Hepatocyte (in vitro differentiated cells): ENCODE data around the gene S100A16. TPM values are rescaled to one million over a fixed set of nuclear protein-coding genes. Genes with fewer than 3 reads are reported as not detected.
A peak's percentile ranks its signal among the peaks of the same experiment; 100 is the strongest.

ENCODE experiments used
- DNase-seq: peaks from one replicate; pipeline ENCODE4 v3.0.0-alpha.2; 2016; ENCODE audit warnings: low spot score
- H2AFZ ChIP-seq: fragments of 200-600 bp; sonication (generic); 2 replicates; pipeline ENCODE4 v1.6.0; 2016; ENCODE audit warnings: antibody characterized with exemption, mild to moderate bottlenecking
- H3K27ac ChIP-seq: fragments of 200-600 bp; sonication (generic); 2 replicates; pipeline ENCODE4 v1.5.1; 2016; ENCODE audit warnings: mild to moderate bottlenecking
- H3K27me3 ChIP-seq: fragments of 200-600 bp; sonication (generic); 2 replicates; pipeline ENCODE4 v1.6.1; 2016
- H3K36me3 ChIP-seq: fragments of 200-600 bp; sonication (generic); replicated peaks from 2 replicates; pipeline ENCODE4 v1.5.1; 2016; ENCODE audit warnings: low read depth; ENCODE audit not compliant: insufficient read depth
- H3K4me1 ChIP-seq: fragments of 200-600 bp; sonication (generic); 2 replicates; pipeline ENCODE4 v1.5.1; 2016; ENCODE audit warnings: mild to moderate bottlenecking, moderate library complexity; ENCODE audit not compliant: insufficient read depth
- H3K4me2 ChIP-seq: fragments of 200-600 bp; sonication (generic); 2 replicates; pipeline ENCODE4 v1.6.0; 2016
- H3K4me3 ChIP-seq: fragments of 200-600 bp; sonication (generic); 2 replicates; pipeline ENCODE4 v1.5.1; 2016; ENCODE audit warnings: mild to moderate bottlenecking
- H3K79me2 ChIP-seq: fragments of 200-600 bp; sonication (generic); 2 replicates; pipeline ENCODE4 v1.6.0; 2017; ENCODE audit warnings: mild to moderate bottlenecking
- H3K9me2 ChIP-seq: fragments of 200-600 bp; sonication (generic); replicated peaks from 2 replicates; pipeline ENCODE4 v1.6.0; 2017; ENCODE audit warnings: mild to moderate bottlenecking; ENCODE audit not compliant: insufficient read depth
- H3K9me3 ChIP-seq: fragments of 200-600 bp; sonication (generic); 2 replicates; pipeline ENCODE4 v1.5.1; 2016; ENCODE audit warnings: low read depth, mild to moderate bottlenecking
- H4K20me1 ChIP-seq: fragments of 200-600 bp; sonication (generic); 2 replicates; pipeline ENCODE4 v1.6.0; 2016; ENCODE audit warnings: mild to moderate bottlenecking; ENCODE audit not compliant: insufficient read depth, poor library complexity, severe bottlenecking
- EZH2 ChIP-seq: fragments of 200-600 bp; sonication (generic); IDR thresholded peaks from 2 replicates; pipeline ENCODE4 v1.6.1; 2016; ENCODE audit warnings: antibody characterized with exemption, mild to moderate bottlenecking, borderline replicate concordance
- EZH2phosphoT487 ChIP-seq: fragments of 200-600 bp; sonication (generic); IDR thresholded peaks from one replicate; pipeline ENCODE4 v1.6.1; 2018; ENCODE audit warnings: antibody characterized with exemption, mild to moderate bottlenecking, low read depth, moderate library complexity; ENCODE audit not compliant: unreplicated experiment, severe bottlenecking
- WGBS: methylation state at CpG from one replicate; pipeline ENCODE4 v1.1.6; 2016; ENCODE audit warnings: low lambda C conversion rate; ENCODE audit errors: missing lambda C conversion rate; 5-methylcytosine and 5-hydroxymethylcytosine counted together
- polyA plus RNA-seq: library from polyadenylated mRNA; unstranded; fragments of >200 nt; fragmentation: Nextera tagmentation; extraction: Ambion mirVana; gene quantifications from 2 replicates; pipeline ENCODE4 v1.2.1, GENCODE V29; 2016
- total RNA-seq: library from RNA; depleted of rRNA; stranded (reverse); fragments of >200 nt; gene quantifications from 2 replicates; pipeline ENCODE4 v1.2.3, GENCODE V29; 2014
- TF ChIP-seq, protein P1 (sequence below): fragments of 200-600 bp; sonication (generic); IDR thresholded peaks from 2 replicates; pipeline ENCODE4 v1.5.1; 2016; ENCODE audit warnings: antibody characterized with exemption, mild to moderate bottlenecking; ENCODE audit not compliant: poor library complexity

Gene S100A16
- total and polyA plus RNA-seq, 2 experiments from 2014 or later, result 103 to 155 TPM

DNA sequence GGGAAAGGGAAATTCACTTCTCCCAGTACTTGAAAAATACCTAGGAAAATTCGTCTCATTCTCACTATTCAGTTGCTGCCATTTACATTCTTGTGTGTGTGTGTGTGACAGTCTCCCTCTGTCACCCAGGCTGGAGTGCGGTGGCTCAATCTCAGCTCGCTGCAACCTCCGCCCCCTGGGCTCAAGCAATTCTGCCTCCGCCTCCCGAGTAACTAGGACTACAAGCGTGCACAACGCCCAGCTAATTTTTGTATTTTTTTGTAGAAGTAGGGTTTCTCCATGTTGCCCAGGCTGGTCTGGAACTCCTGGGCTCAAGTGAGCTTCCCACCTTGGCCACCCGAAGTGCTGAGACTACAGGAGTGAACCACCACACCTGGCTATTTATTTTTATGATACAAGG, 46.7 kb upstream of the S100A16 start:
- H4K20me1 ChIP-seq, result no peaks in the 10 kb centered on the region
- H3K4me3 ChIP-seq, result peak overlapping the region; percentile 85
- H3K27me3 ChIP-seq, result no peaks in the 10 kb centered on the region
- no peaks in the 10 kb centered on the region for H3K36me3 ChIP-seq
- no peak for DNase-seq
- H3K79me2 ChIP-seq, result peaks cover 17% of the 10 kb centered on the region
- H3K4me1 ChIP-seq, result peaks cover 5% of the 10 kb centered on the region
- H2AFZ ChIP-seq, result no peak overlapping the region
- H3K4me2 ChIP-seq, result peak overlapping the region; percentile 91
- WGBS, result 77% methylated on average over 9 of the region's 9 CpGs
- H3K9me3 ChIP-seq, result no peaks in the 10 kb centered on the region
- peak overlapping the region; percentile 89 for H3K27ac ChIP-seq
- no peaks in the 10 kb centered on the region for H3K9me2 ChIP-seq
- TF ChIP-seq EZH2, result no peak
- TF ChIP-seq EZH2phosphoT487, result no peak
- TF ChIP-seq, protein P1, sequence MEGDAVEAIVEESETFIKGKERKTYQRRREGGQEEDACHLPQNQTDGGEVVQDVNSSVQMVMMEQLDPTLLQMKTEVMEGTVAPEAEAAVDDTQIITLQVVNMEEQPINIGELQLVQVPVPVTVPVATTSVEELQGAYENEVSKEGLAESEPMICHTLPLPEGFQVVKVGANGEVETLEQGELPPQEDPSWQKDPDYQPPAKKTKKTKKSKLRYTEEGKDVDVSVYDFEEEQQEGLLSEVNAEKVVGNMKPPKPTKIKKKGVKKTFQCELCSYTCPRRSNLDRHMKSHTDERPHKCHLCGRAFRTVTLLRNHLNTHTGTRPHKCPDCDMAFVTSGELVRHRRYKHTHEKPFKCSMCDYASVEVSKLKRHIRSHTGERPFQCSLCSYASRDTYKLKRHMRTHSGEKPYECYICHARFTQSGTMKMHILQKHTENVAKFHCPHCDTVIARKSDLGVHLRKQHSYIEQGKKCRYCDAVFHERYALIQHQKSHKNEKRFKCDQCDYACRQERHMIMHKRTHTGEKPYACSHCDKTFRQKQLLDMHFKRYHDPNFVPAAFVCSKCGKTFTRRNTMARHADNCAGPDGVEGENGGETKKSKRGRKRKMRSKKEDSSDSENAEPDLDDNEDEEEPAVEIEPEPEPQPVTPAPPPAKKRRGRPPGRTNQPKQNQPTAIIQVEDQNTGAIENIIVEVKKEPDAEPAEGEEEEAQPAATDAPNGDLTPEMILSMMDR, result no peak

DNA sequence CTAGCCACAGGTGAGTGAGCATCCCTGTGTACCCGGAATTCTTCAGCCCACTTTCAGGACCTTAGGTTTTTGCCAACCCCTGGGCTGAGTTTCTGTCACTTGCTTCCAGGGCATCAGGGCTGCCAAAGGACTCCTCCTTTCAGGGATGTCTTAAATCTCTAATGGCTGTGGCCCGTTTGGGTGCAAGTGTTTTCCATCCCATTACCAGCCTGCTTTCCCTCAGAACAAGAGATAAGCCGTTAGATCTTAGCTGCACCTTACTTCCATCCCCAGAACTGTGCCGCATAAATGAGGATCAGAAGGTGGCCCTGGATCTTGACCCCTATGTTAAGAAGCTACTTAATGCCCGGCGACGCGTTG, 46.2 kb upstream of the S100A16 start:
- no peaks in the 10 kb centered on the region for H3K36me3 ChIP-seq
- no peaks in the 10 kb centered on the region for H3K9me2 ChIP-seq
- DNase-seq, result no peak
- peak overlapping the region; percentile 85 for H3K4me3 ChIP-seq
- H3K4me1 ChIP-seq, result peaks cover 5% of the 10 kb centered on the region
- TF ChIP-seq, protein P1, result no peak
- no peak for TF ChIP-seq EZH2phosphoT487
- no peak for TF ChIP-seq EZH2
- H2AFZ ChIP-seq, result peak overlapping the region; percentile 82
- H3K4me2 ChIP-seq, result peak overlapping the region; percentile 91
- WGBS, result 47% methylated on average over 8 of the region's 8 CpGs
- H3K27me3 ChIP-seq, result no peaks in the 10 kb centered on the region
- H3K27ac ChIP-seq, result peak overlapping the region; percentile 89
- H3K9me3 ChIP-seq, result no peaks in the 10 kb centered on the region
- H4K20me1 ChIP-seq, result no peaks in the 10 kb centered on the region
- H3K79me2 ChIP-seq, result peaks cover 17% of the 10 kb centered on the region

DNA sequence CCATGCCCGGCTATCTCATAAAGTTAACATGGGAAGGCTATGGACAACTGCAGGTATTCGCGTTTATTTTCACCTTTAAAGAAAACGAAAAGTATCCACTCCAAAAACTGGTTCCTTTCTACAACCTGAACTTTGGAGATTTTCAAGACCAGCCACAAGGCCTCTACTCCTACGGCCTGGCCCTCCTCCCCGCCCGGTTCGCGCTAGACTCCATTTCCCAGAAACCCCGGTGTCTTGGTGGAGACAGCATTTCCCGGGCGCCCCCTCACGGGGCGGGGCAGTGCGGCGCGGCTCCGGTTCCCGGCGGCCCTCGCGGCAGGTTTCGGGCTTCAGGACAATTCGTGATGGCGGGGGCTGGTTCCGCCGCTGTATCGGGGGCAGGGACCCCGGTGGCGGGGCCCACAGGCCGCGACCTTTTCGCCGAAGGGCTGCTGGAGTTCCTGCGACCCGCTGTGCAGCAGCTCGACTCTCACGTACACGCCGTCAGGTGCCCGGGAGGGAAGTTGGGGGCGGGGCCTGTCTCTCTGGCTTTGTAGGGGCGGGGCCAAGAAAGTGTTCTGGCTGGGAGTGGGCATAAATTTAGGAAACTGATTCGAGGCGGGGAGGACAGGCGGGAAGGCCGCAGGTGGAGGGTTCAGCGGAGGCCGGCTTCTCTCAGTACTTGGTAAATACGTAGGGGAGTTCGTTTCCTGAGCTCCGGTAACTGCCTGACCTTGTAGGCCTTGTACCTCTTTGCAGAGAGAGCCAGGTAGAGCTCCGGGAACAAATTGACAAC, 45.6 kb upstream of the S100A16 start, which contains the start of gene SNAPIN:
SNAPIN (plus strand) TSS at position 304 of the 775 bp plus-strand sequence; CDS start at position 345, 41 bp downstream.
- no peaks in the 10 kb centered on the region for H4K20me1 ChIP-seq
- no peaks in the 10 kb centered on the region for H3K9me3 ChIP-seq
- H3K9me2 ChIP-seq, result no peaks in the 10 kb centered on the region
- TF ChIP-seq, protein P1, result no peak
- TF ChIP-seq EZH2 (no peak), EZH2phosphoT487 (no peak)
- H3K79me2 ChIP-seq, result peaks cover 17% of the 10 kb centered on the region
- H3K27ac ChIP-seq, result peak within 1 kb of the TSS; percentile 89
- peak within 1 kb of the TSS; percentile 82 for H2AFZ ChIP-seq
- WGBS, result 3% methylated on average over 47 of the region's 53 CpGs
- H3K4me1 ChIP-seq, result peaks cover 5% of the 10 kb centered on the region
- H3K4me3 ChIP-seq, result peak within 1 kb of the TSS; percentile 85
- H3K36me3 ChIP-seq, result no peaks in the 10 kb centered on the region
- H3K4me2 ChIP-seq, result peak within 1 kb of the TSS; percentile 91
- no peaks in the 10 kb centered on the region for H3K27me3 ChIP-seq
- DNase-seq, result peak; percentile 95
